Measurements from ENCODE around the gene KIAA0825. TPM values are rescaled to one million over a fixed set of nuclear protein-coding genes. Genes with fewer than 3 reads are reported as not detected.

Gene KIAA0825
- total RNA-seq, 1 experiment from 2014 or later: 1.6 TPM

GRCh38 chr5:94209272-94209671 lies 409.1 kb downstream of the KIAA0825 start:
- CTCF ChIA-PET: no interaction called here
- POLR2A ChIA-PET: no interaction called here
- Histone ChIP-seq H3K27ac (ENCODE audit: low read length) (no peak overlapping the region), H3K9me3 (ENCODE audit: control insufficient read depth, insufficient read depth, low read depth, low read length) (no peaks in the 10 kb centered on the region), H3K4me3 (ENCODE audit: low read depth in 2 of 2, low read length in 2 of 2) (no peak overlapping the region), H3K4me1 (ENCODE audit: control insufficient read depth, insufficient read depth, low read length) (no peaks in the 10 kb centered on the region), H3K36me3 (ENCODE audit: control insufficient read depth, insufficient read depth, low read length) (no peaks in the 10 kb centered on the region), H3K27me3 (ENCODE audit: control insufficient read depth, insufficient read depth, low read length) (peaks cover 8% of the 10 kb centered on the region; the same call in 1 of the 2 replicates)
- in situ Hi-C loops (cut with HindIII; ENCODE audit: low pct_unique_long_range_greater_than_20kb, low sequenced_read_pairs): no loop called here
- BruUV-seq (replicated peaks): no TSS peak
- DNase-seq (ENCODE audit: low read depth, low spot score): no peak
- no peak for ATAC-seq
- no peak for TF ChIP-seq SIN3A (IDR thresholded peaks at IDR 0.05; ENCODE audit: borderline replicate concordance, insufficient read depth, low read depth, low read length)
- TF ChIP-seq POLR2AphosphoS5 (IDR thresholded peaks at IDR 0.05; ENCODE audit: low read depth, low read length): no peak
- no peak for TF ChIP-seq REST (IDR thresholded peaks at IDR 0.05; ENCODE audit: insufficient read depth in 1 of 2, low read depth in 2 of 2, low read length in 1 of 2)
- TF ChIP-seq TCF7L2 (IDR thresholded peaks at IDR 0.05; ENCODE audit: low read depth, low read length): no peak
- TF ChIP-seq CTCF (IDR thresholded peaks at IDR 0.05): no peak
- intact Hi-C loops (cut with micrococcal nuclease; ENCODE audit: unreplicated experiment): no loop called here

- intact Hi-C loops (cut with micrococcal nuclease; ENCODE audit: unreplicated experiment): no loop called here
- in situ Hi-C loops (cut with HindIII; ENCODE audit: low pct_unique_long_range_greater_than_20kb, low sequenced_read_pairs): no loop called here
- DNase-seq (ENCODE audit: low read depth, low spot score) (no peak), ATAC-seq (no peak)
- no peaks in the 10 kb centered on the region for H3K36me3 ChIP-seq (ENCODE audit: control insufficient read depth, insufficient read depth, low read length)
- ChIA-PET POLR2A (no interaction called here), CTCF (no interaction called here)
- BruUV-seq (replicated peaks): no TSS peak
- no peak overlapping the region for H3K27ac ChIP-seq (ENCODE audit: low read length)
- H3K4me1 ChIP-seq (ENCODE audit: control insufficient read depth, insufficient read depth, low read length): no peaks in the 10 kb centered on the region
- peaks cover 2% of the 10 kb centered on the region; the same call in 1 of the 2 replicates for H3K27me3 ChIP-seq (ENCODE audit: control insufficient read depth, insufficient read depth, low read length)
- TF ChIP-seq REST (IDR thresholded peaks at IDR 0.05; ENCODE audit: insufficient read depth in 1 of 2, low read depth in 2 of 2, low read length in 1 of 2): no peak
- TF ChIP-seq TCF7L2 (IDR thresholded peaks at IDR 0.05; ENCODE audit: low read depth, low read length): no peak
- TF ChIP-seq SIN3A (IDR thresholded peaks at IDR 0.05; ENCODE audit: borderline replicate concordance, insufficient read depth, low read depth, low read length): no peak
- TF ChIP-seq CTCF (IDR thresholded peaks at IDR 0.05): no peak
- no peak for TF ChIP-seq POLR2AphosphoS5 (IDR thresholded peaks at IDR 0.05; ENCODE audit: low read depth, low read length)
- H3K4me3 ChIP-seq (ENCODE audit: low read depth in 2 of 2, low read length in 2 of 2): no peak overlapping the region
- H3K9me3 ChIP-seq (ENCODE audit: control insufficient read depth, insufficient read depth, low read depth, low read length): no peaks in the 10 kb centered on the region
These were observed 418.8 kb downstream of the KIAA0825 start for GRCh38 chr5:94199566-94199965.

Data from Panc1 (cell line).